ENCODE measurements around the gene PNPLA3.

The PNPLA3 gene

GRCh38 chr22:43925433-43926348 is 2.1 kb downstream of the PNPLA3 start:
- DNase-seq: no peak

GRCh38 chr22:43926349-43926710 is 2.7 kb downstream of the PNPLA3 start:
- DNase-seq: no peak

DNA sequence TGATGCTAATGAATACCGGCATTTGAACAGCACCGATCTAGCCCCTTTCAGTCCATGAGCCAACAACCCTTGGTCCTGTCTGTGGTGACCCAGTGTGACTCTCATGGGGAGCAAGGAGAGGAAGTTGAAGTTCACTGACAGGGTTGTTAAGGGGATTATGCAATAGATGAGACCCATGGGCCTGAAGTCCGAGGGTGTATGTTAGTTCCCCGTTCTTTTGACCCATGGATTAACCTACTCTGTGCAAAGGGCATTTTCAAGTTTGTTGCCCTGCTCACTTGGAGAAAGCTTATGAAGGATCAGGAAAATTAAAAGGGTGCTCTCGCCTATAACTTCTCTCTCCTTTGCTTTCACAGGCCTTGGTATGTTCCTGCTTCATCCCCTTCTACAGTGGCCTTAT is 4.9 kb downstream of the PNPLA3 start:
- DNase-seq: no peak

GRCh38 chr22:43928908-43929307 is 5.3 kb downstream of the PNPLA3 start:
- no peak for DNase-seq

DNA sequence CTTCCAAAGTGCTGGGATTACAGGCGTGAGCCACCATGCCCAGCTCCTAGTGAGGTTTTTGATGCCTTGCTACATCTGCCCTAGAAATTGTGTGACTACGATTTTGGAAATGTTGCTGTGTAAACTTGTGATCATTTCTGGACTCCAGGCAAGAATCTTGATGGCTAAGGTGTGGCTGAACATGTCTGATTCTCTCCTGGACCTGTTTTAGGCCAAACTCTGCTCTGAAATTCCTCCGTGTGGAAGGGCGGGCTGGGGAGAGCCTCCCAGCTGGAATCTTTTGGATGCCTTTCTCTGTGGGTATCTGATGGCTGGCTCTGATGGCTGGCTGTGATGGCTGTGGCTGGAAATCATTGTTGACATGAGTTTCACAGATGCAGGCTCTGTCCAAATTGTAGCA is 8.2 kb downstream of the PNPLA3 start:
- no peak for DNase-seq

GRCh38 chr22:43941449-43941848 is 17.8 kb downstream of the PNPLA3 start:
- DNase-seq: no peak

DNA sequence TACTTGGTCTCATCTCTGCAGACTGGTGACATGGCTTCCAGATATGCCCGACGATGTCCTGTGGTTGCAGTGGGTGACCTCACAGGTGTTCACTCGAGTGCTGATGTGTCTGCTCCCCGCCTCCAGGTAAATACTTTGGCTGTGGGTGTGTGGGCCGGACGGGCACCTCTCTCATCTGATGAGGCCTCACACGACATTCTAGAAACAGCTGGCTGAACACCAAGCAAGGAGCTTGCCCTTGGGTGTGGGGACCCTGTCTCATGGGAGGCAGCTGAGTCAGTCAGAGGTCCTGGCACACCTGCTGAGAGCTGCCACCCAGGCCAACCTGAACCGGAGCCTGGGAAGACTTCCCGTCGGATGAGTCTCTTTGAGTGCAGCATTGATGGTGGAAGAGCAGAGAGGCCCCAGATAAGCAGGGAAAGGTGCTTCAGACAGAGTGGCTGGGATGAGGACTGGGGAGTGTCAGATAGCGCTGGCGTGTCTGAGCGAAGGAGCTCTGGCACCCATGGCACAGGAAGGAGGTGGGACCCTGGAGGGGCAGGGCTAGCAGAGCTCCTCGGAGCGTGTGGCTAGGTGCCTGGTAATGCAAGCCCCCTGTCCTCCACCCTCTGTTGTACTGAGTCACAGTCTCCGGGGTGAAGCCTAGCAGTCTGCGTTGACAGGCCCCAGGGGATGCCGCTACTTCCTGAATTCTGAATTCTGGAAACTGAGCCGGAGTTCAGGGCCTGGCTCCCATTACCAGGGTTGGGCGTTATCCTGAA is 21.2 kb downstream of the PNPLA3 start:
- DNase-seq: no peak

DNA sequence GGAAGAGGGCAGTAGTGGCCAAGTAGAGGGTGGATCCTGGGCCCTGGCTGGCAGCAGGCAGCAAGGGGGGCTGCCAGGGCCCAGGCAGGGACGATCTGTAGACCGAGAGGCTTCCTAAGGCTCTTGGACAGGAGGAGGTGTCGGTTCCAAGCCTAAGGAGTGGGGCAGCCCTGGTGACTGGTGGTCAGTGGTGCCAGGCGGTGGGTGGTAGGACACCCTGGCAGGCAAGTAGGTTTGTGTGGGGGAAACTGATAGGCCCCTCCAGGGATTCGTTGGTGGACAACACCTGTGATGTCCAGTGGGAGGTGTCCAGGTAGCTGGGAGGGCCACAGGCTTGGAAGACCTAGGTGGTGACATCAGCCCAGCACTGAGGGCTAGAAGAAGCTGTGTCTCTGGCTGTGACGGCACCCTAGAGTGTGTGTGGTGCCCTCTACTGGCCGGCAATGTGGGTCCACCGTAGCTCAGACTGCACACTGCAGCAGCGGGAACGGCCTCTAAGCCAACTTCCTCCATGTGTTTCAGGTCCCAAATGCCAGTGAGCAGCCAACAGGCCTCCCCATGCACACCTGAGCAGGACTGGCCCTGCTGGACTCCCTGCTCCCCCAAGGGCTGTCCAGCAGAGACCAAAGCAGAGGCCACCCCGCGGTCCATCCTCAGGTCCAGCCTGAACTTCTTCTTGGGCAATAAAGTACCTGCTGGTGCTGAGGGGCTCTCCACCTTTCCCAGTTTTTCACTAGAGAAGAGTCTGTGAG is 22.2 kb downstream of the PNPLA3 start:
- no peak for DNase-seq

DNA sequence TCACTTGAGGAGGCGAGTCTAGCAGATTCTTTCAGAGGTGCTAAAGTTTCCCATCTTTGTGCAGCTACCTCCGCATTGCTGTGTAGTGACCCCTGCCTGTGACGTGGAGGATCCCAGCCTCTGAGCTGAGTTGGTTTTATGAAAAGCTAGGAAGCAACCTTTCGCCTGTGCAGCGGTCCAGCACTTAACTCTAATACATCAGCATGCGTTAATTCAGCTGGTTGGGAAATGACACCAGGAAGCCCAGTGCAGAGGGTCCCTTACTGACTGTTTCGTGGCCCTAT is 22.7 kb downstream of the PNPLA3 start:
- no peak for DNase-seq

DNA sequence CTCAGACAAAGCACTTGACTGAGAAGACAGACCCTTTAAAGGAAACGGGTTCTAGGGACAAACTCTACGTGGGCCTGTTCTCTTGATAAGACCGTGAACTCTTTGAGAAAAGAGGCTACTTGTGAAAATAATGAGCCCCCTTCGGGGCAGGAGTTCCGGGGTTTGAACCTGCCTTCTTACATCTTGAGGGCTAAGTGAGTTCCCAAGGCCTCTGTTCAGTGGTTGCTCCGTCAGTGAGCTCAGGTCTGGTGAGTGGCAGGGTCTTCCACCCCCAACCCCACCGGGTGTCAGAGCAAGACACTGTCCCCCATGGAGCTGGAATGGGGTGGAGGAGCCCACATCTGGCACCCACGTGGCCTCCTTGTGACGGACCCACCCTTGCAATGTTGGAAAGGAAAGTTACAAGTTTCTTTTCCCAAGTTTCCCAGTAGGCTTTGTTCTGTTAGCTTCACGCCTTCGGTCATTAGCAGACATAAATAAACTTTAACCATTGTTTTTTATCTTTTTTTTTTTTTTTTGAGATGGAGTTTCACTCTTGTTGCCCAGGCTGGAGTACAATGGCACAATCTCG is 25.3 kb downstream of the PNPLA3 start:
- no peak for DNase-seq

- no peak for DNase-seq
These were observed 27.8 kb downstream of the PNPLA3 start for GRCh38 chr22:43951391-43951790.

DNA sequence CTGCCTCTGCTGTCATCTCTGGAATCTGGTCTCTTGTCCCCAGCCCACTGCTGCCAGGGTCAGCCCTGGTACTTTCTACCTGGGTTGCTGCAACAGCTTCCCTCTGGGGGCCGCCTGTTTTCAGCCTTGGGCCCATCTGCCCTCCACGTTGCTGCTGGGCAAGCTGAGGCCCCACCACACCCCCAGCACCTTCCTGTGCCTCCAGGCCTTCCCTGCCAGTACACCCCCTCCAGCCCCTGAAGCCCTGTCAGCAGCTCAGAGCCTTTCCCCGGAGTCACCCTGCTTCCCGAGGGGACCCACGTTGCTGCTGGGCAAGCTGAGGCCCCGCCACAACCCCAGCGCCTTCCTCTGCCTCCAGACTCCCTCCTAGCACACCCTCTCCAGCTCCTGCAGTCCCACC is 28.4 kb downstream of the PNPLA3 start:
- no peak for DNase-seq

DNA sequence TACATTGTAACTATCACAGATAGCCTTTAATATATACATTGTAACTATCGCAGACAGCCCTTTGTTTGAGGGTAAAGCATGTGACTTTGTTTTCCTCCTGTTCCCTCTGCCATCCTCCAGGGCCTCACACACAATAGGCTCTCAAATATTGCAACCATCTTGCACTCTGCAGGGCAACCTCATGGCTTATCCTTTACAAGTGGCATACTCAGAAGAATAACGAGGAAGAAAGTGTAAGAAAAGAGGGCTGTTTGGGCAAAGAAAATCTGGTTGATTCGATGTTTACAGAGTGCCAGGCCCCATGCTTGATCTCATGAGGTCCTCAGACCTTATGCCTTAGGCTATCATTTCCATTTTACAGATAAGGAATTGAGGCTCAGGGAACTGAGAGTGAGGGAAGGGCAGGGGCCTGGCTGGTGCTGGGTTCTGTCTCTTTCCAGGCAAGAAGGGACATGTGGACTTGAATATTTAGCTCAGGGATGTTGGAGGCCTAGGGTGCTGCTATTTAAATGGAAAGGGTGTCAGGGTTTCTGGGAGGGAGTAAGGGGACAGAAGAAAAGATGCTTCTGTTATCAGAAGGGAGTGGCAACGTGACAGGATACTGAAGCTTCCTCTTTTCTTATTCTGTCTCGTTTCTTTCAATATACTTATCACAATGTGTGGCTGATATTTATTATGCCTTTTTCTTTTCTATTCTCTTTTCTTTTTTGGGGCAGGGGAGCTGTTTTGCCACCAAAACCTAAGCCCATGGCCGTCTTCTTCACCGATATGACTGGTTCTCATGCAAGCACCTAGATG is 30.6 kb downstream of the PNPLA3 start:
- no peak for DNase-seq

GRCh38 chr22:43955040-43955882 is 31.7 kb downstream of the PNPLA3 start, which contains the start of gene SAMM50:
Gene SAMM50, plus strand, starts transcription at chr22:43955442. Its CDS starts 136 bp downstream, at chr22:43955578.
- DNase-seq: peak; percentile 82

DNA sequence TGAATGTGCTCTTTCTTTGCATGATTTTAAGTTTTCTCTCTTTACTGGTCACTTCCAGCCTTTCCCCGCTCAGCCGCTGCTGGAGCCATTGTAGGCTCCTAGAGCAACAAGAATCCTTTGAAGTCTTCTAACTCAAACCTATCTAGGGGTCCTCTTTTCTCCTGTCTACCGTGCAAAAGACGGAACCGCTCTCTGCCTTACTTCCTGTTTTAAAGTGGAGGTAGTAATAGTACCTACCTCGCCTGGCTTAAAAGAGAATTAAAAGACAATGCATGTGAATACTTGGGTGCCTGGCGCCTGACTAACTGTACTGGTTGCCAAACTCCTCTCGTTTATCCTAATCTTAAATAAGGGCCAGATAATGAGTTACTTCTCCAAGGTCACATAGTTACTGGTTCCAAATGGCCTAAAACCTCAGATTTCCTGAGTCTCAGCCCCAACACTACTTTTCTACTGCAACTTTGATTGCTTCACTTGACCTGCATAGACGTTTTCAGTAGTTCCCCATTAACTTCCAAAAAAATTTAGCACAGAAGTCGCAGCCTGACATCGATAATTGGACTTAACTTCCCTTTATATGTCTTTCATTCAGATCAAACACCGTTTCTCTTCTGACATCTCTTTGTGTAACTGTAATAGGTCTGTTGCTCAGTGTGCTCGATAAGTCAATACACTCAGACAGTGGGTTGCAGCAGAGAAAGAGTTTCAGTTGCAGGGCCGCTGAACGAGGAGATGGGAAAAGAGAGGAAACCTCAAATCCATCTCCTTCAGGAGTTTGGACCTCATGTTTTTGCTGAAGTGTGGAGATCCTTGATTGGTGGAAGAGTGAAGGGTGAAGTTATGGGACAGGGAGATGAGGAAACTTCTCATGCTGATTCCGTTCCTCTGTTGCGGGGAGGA is 32.5 kb downstream of the PNPLA3 start:
- DNase-seq: no peak

DNA sequence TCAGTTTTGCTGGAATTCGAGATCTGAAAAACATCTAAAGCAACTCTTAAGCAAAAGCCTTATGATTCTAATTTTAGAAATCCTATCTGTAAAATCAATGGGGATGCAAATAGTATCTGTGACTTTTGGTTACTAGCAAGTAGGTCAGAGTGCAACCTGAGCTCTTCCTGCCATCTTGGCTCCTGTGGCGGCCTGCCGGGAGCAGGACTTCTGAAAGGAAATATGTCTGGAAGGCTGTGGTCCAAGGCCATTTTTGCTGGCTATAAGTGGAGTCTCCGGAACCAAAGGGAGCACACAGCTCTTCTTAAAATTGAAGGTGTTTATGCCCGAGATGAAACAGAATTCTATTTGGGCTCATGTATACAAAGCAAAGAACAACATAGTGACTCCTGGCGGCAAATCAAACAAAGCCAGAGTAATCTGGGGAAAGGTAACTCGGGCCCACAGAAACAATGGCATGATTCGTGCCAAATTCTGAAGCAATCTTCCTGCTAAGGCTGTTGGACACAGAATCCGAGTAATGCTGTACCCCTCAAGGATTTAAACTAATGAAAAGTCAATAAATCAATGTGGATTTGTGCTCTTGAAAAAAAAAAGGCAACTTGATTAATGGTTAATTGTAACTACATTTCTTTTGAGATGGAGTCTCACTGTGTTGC is 33.3 kb downstream of the PNPLA3 start:
- no peak for DNase-seq

DNA sequence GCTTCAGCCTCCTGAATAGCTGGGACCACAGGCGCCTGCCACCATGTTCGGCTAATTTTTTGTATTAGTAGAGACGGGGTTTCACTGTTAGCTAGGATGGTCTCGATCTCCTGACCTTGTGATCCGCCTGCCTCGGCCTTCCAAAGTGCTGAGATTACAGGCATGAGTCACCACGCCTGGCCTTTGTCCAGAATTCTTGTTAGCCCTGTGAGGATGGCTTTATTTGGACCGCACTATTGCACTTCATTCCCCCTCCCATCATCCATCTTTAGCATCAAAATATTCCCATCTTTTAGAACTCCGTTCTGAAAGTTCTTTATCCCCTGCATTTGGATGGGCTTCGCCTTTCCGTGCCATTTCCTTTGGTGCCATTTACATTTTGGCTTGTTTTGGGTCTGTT is 34.3 kb downstream of the PNPLA3 start:
- DNase-seq: no peak

DNA sequence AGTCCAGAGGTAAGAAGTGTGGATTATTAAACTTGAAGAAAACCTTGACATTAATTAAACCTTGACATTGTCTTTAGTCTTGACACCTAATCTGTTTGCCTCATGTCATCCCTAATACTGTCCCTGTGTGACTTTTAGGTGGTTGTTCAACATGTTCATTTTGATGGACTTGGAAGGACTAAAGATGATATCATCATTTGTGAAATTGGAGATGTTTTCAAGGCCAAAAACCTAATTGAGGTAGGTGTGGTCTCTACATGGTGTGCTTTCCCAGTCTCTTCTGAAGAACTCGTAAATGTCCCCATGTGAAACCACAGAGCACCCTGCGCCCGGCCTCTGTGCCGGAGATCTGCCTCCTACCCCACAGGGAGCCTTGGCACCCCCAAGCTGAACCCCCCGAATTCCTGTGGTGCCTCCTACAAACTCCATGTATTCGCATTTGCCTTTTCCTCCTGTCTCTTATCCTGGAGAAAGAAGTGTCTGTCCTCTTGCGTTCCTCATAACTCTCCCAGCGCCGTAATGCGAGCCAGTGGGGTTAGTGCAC is 40.8 kb downstream of the PNPLA3 start:
- no peak for DNase-seq

- DNase-seq: no peak
These were observed 43.5 kb downstream of the PNPLA3 start for GRCh38 chr22:43967069-43967468.
